ENCODE data around the gene CA4. TPM values are rescaled to one million over a fixed set of nuclear protein-coding genes. Genes with fewer than 3 reads are reported as not detected.

Gene CA4
- total and polyA plus RNA-seq, 9 of the 15 experiments (the other 6 are each of a cell fraction or from before 2014, with no cell fraction given), result 0.13 TPM; not detected in 7

DNA sequence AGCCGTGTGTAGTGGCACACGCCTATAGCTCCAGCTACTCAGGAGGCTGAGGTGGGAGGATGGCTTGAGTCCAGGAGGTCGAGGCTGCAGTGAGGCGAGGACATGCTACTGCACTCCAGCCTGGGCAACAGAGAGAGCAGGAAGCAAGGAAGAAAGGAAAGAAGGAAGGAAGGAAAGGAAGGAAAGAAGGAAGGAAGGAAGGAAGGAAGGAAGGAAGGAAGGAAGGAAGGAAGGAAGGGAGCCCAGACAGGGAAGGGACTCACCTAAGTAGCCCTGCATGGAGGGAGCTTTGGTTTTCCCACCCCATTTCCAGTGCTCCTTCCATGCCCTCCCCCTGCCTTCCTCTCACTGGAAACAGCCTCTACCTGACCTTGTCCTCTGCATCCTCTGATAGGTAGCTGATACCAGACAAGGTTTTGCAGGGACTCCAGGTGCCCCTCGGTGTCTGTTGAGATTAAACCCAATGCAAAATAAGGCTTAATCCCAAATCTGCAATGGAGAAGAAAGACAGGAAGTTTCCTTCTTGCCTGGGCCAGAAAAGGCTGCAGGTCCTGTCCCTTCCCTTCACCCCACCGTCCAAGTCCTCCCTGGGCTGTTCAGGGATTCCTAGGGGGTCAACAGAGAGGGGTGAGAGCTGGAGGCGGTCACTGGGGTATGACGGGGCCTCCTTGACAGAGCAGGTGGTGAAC lies 21.5 kb upstream of the CA4 start:
- ChIA-PET CTCF (ENCODE audit: low intra/inter-chr PET ratio) (no interaction called here), POLR2A (no interaction called here)
- BruUV-seq (replicated peaks), result no TSS peak
- 27% methylated on average over 8 of the region's 8 CpGs for WGBS (ENCODE audit: insufficient coverage, low coverage, missing lambda C conversion rate)
- H3K9ac ChIP-seq (ENCODE audit: insufficient read depth in 1 of 2, low read depth in 2 of 2, low read length in 2 of 2), result no peak overlapping the region; a peak in 1 of 4 replicates
- H3K27ac ChIP-seq (ENCODE audit: extremely low read depth, low read depth, low read length), result no peak overlapping the region
- FAIRE-seq, result no peak
- no peaks in the 10 kb centered on the region for H3K9me3 ChIP-seq (replicated peaks; ENCODE audit: control insufficient read depth, insufficient read depth, low read depth, low read length)
- TF ChIP-seq, protein P1, sequence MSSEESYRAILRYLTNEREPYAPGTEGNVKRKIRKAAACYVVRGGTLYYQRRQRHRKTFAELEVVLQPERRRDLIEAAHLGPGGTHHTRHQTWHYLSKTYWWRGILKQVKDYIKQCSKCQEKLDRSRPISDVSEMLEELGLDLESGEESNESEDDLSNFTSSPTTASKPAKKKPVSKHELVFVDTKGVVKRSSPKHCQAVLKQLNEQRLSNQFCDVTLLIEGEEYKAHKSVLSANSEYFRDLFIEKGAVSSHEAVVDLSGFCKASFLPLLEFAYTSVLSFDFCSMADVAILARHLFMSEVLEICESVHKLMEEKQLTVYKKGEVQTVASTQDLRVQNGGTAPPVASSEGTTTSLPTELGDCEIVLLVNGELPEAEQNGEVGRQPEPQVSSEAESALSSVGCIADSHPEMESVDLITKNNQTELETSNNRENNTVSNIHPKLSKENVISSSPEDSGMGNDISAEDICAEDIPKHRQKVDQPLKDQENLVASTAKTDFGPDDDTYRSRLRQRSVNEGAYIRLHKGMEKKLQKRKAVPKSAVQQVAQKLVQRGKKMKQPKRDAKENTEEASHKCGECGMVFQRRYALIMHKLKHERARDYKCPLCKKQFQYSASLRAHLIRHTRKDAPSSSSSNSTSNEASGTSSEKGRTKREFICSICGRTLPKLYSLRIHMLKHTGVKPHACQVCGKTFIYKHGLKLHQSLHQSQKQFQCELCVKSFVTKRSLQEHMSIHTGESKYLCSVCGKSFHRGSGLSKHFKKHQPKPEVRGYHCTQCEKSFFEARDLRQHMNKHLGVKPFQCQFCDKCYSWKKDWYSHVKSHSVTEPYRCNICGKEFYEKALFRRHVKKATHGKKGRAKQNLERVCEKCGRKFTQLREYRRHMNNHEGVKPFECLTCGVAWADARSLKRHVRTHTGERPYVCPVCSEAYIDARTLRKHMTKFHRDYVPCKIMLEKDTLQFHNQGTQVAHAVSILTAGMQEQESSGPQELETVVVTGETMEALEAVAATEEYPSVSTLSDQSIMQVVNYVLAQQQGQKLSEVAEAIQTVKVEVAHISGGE (CRISPR knock-in tag; IDR thresholded peaks at IDR 0.05), result peak in 1 of 3 experiments; percentile 57; a peak in 1 of 6 replicates
- no peak for TF ChIP-seq HNRNPUL1 (IDR thresholded peaks at IDR 0.05; ENCODE audit: low read length)
- TF ChIP-seq, protein P2, sequence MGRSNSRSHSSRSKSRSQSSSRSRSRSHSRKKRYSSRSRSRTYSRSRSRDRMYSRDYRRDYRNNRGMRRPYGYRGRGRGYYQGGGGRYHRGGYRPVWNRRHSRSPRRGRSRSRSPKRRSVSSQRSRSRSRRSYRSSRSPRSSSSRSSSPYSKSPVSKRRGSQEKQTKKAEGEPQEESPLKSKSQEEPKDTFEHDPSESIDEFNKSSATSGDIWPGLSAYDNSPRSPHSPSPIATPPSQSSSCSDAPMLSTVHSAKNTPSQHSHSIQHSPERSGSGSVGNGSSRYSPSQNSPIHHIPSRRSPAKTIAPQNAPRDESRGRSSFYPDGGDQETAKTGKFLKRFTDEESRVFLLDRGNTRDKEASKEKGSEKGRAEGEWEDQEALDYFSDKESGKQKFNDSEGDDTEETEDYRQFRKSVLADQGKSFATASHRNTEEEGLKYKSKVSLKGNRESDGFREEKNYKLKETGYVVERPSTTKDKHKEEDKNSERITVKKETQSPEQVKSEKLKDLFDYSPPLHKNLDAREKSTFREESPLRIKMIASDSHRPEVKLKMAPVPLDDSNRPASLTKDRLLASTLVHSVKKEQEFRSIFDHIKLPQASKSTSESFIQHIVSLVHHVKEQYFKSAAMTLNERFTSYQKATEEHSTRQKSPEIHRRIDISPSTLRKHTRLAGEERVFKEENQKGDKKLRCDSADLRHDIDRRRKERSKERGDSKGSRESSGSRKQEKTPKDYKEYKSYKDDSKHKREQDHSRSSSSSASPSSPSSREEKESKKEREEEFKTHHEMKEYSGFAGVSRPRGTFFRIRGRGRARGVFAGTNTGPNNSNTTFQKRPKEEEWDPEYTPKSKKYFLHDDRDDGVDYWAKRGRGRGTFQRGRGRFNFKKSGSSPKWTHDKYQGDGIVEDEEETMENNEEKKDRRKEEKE (IDR thresholded peaks at IDR 0.05; ENCODE audit: borderline replicate concordance in 1 of 2, control insufficient read depth in 1 of 2, low read depth in 2 of 2, low read length in 1 of 2), result peak in 1 of 2 experiments; percentile 29; a peak in 1 of 4 replicates
- H3K9me1 ChIP-seq (ENCODE audit: control insufficient read depth, insufficient read depth, low read length), result no peaks in the 10 kb centered on the region
- H3K4me2 ChIP-seq (ENCODE audit: insufficient read depth, low read length), result no peak overlapping the region
- in situ Hi-C loops (cut with MboI), result no loop called here
- no peaks in the 10 kb centered on the region for H3K27me3 ChIP-seq (ENCODE audit: control insufficient read depth in 2 of 2, insufficient read depth in 2 of 2, low read length in 2 of 2)
- intact Hi-C loops (cut with micrococcal nuclease), result no loop called here
- H4K20me1 ChIP-seq (replicated peaks; ENCODE audit: control insufficient read depth, insufficient read depth, low read length), result no peaks in the 10 kb centered on the region
- no peaks in the 10 kb centered on the region for H3K79me2 ChIP-seq (ENCODE audit: control insufficient read depth, insufficient read depth, low read length)
- H3K4me3 ChIP-seq, result no peak overlapping the region
- no peak for ATAC-seq
- H2AFZ ChIP-seq (ENCODE audit: low read depth, low read length), result no peak overlapping the region
- H3K4me1 ChIP-seq (replicated peaks in 1 of 2; ENCODE audit: control insufficient read depth in 2 of 2, insufficient read depth in 2 of 2, low read length in 2 of 2), result peaks cover 5 to 6% of the 10 kb centered on the region in 2 experiments; a peak in 3 of 5 replicates
- no peak for DNase-seq (ENCODE audit: extremely low read depth in 1 of 4, low spot score in 3 of 4)
- H3K36me3 ChIP-seq (ENCODE audit: control insufficient read depth, insufficient read depth, low read length), result peaks cover 5% of the 10 kb centered on the region; the same call in 2 of the 3 replicates
